Measurements from ENCODE around the gene TNFRSF12A.

The TNFRSF12A gene

DNA sequence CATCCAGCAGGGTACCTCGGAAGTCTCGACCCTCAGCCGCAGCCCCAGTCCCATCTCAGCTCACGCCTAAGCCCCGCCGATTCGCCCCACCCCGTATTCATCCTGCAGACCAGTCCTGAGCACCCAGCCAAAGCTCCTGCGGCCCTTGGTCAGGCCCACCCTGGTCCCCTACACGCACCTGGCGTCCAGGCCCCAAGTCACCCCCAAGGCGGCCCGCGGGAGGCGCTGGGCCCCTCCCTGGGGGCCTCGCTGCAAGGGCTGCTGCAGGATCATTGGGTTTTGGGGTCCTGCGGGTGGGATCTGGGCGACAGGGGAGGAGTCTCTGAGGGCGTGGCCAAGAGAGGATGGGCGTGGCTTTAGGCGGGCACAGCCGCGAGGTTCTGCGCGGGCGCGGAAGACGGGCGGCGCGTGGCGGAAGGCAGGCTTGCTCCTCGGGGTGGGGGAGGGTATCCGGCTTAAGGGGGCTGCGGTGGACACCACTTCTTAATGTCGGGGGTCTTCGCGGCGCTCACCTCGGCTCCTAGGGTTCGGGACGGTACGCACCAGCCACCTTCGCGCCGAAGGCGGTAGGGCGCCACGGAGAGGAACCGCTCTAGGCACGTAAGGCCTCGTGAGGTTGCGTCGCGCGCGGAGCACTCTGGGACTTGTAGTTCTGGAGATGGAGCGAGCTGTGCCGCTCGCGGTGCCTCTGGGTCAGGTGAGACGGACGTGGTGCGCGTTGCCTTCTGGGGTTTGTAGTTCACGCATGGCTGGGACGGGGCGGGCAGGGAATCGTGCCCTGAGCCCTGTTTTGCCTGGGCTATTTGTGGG lies 3.7 kb downstream of the TNFRSF12A start, which contains the start of the genes HCFC1R1 and THOC6:
HCFC1R1 (minus strand) TSS at position 274 of the 810 bp plus-strand sequence; CDS start at position 273, 1 bp downstream.
THOC6 (plus strand) TSS at position 367 of the 810 bp plus-strand sequence; CDS start at position 659, 292 bp downstream.
- Mint-ChIP-seq H3K27me3 (peaks cover 2% of the 10 kb centered on the region), H3K36me3 (ENCODE audit: low read depth) (peaks cover 19% of the 10 kb centered on the region), H3K9me3 (no peaks in the 10 kb centered on the region), H3K4me1 (ENCODE audit: low read depth) (peaks cover 48% of the 10 kb centered on the region), H3K4me3 (peak within 1 kb of the TSS; percentile 85), H3K27ac (peak within 1 kb of the TSS; percentile 97)

DNA sequence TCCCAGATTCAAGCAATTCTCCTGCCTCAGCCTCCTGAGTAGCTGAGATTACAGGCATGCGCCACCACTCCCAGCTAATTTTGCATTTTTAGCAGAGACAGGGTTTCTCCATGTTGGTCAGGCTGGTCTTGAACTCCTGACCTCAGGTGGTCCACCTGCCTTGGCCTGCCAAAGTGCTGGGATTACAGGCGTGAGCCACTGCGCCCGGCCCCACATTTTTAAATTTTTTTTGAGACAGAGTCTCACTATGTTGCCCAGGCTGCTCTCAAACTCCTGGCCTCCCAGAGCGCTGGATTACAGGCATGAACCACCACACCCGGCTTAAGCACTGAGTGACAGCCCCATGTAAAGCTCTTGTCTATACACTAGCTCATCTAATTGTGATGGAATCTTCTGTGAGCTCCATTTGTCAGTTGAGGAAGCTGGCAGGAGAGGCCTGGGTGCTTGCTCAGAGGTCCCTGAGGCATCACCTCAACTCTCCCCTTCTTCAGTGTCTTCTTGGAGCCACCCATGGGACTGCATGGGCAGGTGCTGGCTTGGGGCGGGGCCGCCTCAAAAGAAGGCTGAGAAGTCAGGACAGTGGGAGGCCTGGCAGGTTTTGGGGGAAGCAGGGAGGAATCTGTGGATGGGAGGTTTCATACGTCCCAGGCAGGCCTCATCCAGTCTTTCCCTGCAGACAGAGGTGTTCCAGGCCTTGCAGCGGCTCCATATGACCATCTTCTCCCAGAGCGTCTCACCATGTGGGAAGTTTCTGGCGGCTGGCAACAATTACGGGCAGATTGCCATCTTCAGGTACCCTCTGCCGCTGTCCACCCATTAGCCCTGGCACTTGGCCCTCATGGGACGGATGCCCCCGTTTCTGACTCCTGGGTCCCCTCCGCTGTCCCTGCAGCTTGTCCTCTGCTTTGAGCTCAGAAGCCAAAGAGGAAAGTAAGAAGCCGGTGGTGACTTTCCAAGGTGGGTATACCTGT lies 5.1 kb downstream of the TNFRSF12A start:
- Mint-ChIP-seq H3K4me1 (ENCODE audit: low read depth) (peaks cover 53% of the 10 kb centered on the region), H3K27ac (no peak overlapping the region), H3K36me3 (ENCODE audit: low read depth) (peaks cover 19% of the 10 kb centered on the region), H3K4me3 (peak overlapping the region; percentile 85), H3K9me3 (no peaks in the 10 kb centered on the region), H3K27me3 (peaks cover 15% of the 10 kb centered on the region)

GRCh38 chr16:3026003-3026378 lies 5.8 kb downstream of the TNFRSF12A start:
- Mint-ChIP-seq H3K27me3 (peaks cover 21% of the 10 kb centered on the region), H3K9me3 (no peaks in the 10 kb centered on the region), H3K4me1 (ENCODE audit: low read depth) (peaks cover 48% of the 10 kb centered on the region), H3K27ac (no peak overlapping the region), H3K36me3 (ENCODE audit: low read depth) (peaks cover 19% of the 10 kb centered on the region), H3K4me3 (no peak overlapping the region)

DNA sequence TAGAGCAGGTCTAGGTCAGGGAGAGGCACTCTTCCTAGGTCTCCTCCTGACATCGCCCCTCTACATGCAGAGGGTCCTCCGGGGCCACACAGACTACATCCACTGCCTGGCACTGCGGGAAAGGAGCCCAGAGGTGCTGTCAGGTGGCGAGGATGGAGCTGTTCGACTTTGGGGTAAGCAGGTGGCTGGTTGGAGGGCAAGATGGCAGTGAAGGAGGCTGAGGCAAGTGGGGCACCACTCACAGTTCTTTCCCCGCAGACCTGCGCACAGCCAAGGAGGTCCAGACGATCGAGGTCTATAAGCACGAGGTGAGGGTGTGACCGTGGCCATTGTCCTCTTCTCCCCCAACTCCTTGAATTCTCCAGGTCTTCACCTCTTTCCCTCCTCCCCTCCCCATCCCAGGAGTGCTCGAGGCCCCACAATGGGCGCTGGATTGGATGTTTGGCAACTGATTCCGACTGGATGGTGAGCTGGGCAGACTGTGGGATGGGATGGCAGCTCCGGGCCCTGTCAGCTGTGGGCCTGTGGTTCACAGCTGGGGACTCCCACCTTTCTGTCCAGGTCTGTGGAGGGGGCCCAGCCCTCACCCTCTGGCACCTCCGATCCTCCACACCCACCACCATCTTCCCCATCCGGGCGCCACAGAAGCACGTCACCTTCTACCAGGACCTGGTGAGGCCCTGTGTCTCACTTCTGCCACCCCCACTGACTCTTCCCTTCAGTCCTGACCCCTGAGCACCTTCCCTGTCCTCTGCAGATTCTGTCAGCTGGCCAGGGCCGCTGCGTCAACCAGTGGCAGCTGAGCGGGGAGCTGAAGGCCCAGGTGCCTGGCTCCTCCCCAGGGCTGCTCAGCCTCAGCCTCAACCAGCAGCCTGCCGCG lies 6.7 kb downstream of the TNFRSF12A start:
- no peak overlapping the region for H3K27ac Mint-ChIP-seq
- H3K36me3 Mint-ChIP-seq (ENCODE audit: low read depth), result peaks cover 19% of the 10 kb centered on the region
- H3K9me3 Mint-ChIP-seq, result no peaks in the 10 kb centered on the region
- H3K4me3 Mint-ChIP-seq, result no peak overlapping the region
- peaks cover 41% of the 10 kb centered on the region for H3K4me1 Mint-ChIP-seq (ENCODE audit: low read depth)
- H3K27me3 Mint-ChIP-seq, result peaks cover 26% of the 10 kb centered on the region

- Mint-ChIP-seq H3K4me3 (no peak overlapping the region), H3K27ac (no peak overlapping the region), H3K9me3 (no peaks in the 10 kb centered on the region), H3K36me3 (ENCODE audit: low read depth) (peaks cover 19% of the 10 kb centered on the region), H3K27me3 (peaks cover 30% of the 10 kb centered on the region), H3K4me1 (ENCODE audit: low read depth) (peaks cover 35% of the 10 kb centered on the region)
These were observed 7.3 kb downstream of the TNFRSF12A start for GRCh38 chr16:3027489-3027795.

- peaks cover 37% of the 10 kb centered on the region for H3K27me3 Mint-ChIP-seq
- no peaks in the 10 kb centered on the region for H3K9me3 Mint-ChIP-seq
- peaks cover 19% of the 10 kb centered on the region for H3K36me3 Mint-ChIP-seq (ENCODE audit: low read depth)
- H3K4me3 Mint-ChIP-seq, result no peak overlapping the region
- peaks cover 28% of the 10 kb centered on the region for H3K4me1 Mint-ChIP-seq (ENCODE audit: low read depth)
- H3K27ac Mint-ChIP-seq, result no peak overlapping the region
These were observed 8.0 kb downstream of the TNFRSF12A start for GRCh38 chr16:3027983-3028715.

- Mint-ChIP-seq H3K4me1 (ENCODE audit: low read depth) (peaks cover 22% of the 10 kb centered on the region), H3K4me3 (peak overlapping the region; percentile 59), H3K36me3 (ENCODE audit: low read depth) (peaks cover 19% of the 10 kb centered on the region)
These were observed 8.7 kb downstream of the TNFRSF12A start for GRCh38 chr16:3028716-3029319.

GRCh38 chr16:3029491-3030221 lies 9.5 kb downstream of the TNFRSF12A start:
- Mint-ChIP-seq H3K27ac (no peak overlapping the region), H3K36me3 (ENCODE audit: low read depth) (peaks cover 15% of the 10 kb centered on the region), H3K9me3 (no peaks in the 10 kb centered on the region), H3K27me3 (peaks cover 50% of the 10 kb centered on the region), H3K4me3 (peak overlapping the region; percentile 59), H3K4me1 (ENCODE audit: low read depth) (peaks cover 18% of the 10 kb centered on the region)

More at GRCh38 chr16:3028716-3029319, 8.7 kb downstream of the TNFRSF12A start:
- Mint-ChIP-seq H3K27ac (no peak overlapping the region), H3K9me3 (no peaks in the 10 kb centered on the region), H3K27me3 (peaks cover 44% of the 10 kb centered on the region)

DNA sequence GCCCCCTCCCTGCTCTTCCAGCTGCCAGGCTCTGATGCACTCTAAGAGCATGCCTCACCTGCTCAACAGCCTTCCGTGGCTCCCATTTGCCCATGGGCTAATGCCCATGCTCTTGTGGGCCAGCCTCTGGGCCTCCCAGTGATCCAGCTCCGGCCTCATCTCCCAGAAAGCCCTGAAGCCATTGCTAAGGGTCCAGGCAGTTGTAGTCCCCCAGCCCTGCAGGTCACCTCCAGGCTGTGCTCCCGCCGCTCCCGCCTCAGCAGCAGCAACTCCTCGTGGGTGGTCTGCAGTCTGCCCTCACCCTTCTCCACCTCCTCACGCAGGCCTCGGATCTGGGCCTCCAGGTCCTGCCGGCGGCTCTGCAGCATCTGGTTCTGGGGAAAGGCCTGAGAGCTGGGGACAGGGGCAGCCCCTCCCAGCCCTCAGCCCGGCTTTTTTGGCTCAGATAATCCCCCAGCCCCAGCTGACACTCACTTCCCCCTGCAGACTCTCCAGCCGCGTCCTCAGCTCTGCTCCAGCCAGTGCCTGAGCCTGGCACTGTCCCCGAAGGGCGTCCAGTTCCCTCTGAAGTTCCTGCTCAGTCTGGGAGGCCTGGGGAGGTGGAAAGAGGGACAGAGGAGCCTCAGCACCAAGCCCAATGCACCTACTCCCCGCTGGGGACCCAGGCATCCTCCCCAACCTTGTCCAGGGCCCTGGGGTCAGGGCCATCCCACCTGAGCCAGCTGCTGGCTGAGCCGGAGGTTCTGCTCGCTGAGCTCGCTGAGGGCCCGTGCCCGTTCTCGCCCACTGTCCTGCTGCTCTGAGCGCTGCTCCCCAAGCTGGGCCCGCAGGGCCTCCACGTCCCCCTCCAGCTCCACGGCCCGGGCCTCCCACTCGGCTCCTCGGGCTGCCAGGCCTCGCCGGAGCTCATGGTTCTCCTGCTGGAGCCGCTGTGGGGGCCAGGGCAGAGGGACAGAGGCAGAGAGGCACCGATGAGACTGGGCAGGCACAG lies 10.3 kb downstream of the TNFRSF12A start:
- Mint-ChIP-seq H3K27me3 (peaks cover 55% of the 10 kb centered on the region), H3K4me1 (ENCODE audit: low read depth) (peaks cover 18% of the 10 kb centered on the region), H3K27ac (no peak overlapping the region), H3K4me3 (peak overlapping the region; percentile 45), H3K9me3 (no peaks in the 10 kb centered on the region), H3K36me3 (ENCODE audit: low read depth) (peaks cover 15% of the 10 kb centered on the region)

GRCh38 chr16:3032624-3033023 lies 12.5 kb downstream of the TNFRSF12A start:
- Mint-ChIP-seq H3K27ac (no peak overlapping the region), H3K27me3 (peaks cover 68% of the 10 kb centered on the region), H3K4me3 (no peak overlapping the region), H3K9me3 (no peaks in the 10 kb centered on the region), H3K4me1 (ENCODE audit: low read depth) (peaks cover 22% of the 10 kb centered on the region), H3K36me3 (ENCODE audit: low read depth) (no peaks in the 10 kb centered on the region)

DNA sequence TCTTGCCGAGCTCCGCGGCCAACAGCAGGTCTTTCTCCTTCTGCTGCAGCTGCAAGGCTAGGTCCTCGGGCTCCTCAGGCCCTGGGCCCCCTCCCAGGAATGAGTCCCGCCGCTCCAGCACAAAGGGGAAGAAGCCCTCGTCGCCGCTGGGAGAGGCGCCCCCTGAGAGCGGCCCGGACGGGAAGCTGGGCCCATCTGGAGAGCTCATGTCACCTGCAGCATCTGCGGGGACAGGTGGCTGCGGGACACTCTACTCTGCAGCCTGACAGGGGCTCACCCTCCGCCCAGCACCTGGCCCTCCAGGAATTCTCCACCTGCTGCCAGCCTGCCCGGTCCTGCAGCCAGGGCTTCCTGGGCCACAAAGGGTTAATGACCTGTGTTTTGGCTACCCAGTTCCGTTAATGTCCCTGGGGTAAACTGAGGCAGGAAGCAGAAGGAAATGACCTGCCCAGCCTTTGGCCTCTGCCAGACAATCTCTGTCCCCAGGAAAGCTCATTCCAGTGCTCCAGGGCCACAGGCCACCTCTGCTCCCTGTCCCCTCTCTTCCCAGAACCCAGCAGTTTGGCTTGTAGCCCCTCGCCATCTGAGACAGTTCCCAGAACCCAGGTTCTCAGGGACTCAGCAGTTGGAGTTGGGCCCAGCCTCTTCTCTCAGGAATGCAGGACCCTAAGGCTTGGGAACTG lies 15.3 kb downstream of the TNFRSF12A start:
- Mint-ChIP-seq H3K27me3 (peaks cover 74% of the 10 kb centered on the region), H3K27ac (no peak overlapping the region), H3K4me3 (no peak overlapping the region)

More for the DNA sequence above, 15.3 kb downstream of the TNFRSF12A start:
- Mint-ChIP-seq H3K4me1 (ENCODE audit: low read depth) (peaks cover 8% of the 10 kb centered on the region), H3K36me3 (ENCODE audit: low read depth) (no peaks in the 10 kb centered on the region), H3K9me3 (no peaks in the 10 kb centered on the region)
